Left forelimb (tissue), 1 donor: Measurements from ENCODE around the gene ATF7IP.
"Not testable (repeated sequence)": the region's sequence is repeated elsewhere in the genome, so short reads cannot be mapped to it uniquely, and the experiment has no call there.

Experiments
- DNase-seq: peaks from one replicate; pipeline ENCODE4 v3.0.0-alpha.2; 2018; ENCODE audit warnings: low spot score

Gene ATF7IP, protein sequence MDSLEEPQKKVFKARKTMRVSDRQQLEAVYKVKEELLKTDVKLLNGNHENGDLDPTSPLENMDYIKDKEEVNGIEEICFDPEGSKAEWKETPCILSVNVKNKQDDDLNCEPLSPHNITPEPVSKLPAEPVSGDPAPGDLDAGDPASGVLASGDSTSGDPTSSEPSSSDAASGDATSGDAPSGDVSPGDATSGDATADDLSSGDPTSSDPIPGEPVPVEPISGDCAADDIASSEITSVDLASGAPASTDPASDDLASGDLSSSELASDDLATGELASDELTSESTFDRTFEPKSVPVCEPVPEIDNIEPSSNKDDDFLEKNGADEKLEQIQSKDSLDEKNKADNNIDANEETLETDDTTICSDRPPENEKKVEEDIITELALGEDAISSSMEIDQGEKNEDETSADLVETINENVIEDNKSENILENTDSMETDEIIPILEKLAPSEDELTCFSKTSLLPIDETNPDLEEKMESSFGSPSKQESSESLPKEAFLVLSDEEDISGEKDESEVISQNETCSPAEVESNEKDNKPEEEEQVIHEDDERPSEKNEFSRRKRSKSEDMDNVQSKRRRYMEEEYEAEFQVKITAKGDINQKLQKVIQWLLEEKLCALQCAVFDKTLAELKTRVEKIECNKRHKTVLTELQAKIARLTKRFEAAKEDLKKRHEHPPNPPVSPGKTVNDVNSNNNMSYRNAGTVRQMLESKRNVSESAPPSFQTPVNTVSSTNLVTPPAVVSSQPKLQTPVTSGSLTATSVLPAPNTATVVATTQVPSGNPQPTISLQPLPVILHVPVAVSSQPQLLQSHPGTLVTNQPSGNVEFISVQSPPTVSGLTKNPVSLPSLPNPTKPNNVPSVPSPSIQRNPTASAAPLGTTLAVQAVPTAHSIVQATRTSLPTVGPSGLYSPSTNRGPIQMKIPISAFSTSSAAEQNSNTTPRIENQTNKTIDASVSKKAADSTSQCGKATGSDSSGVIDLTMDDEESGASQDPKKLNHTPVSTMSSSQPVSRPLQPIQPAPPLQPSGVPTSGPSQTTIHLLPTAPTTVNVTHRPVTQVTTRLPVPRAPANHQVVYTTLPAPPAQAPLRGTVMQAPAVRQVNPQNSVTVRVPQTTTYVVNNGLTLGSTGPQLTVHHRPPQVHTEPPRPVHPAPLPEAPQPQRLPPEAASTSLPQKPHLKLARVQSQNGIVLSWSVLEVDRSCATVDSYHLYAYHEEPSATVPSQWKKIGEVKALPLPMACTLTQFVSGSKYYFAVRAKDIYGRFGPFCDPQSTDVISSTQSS

DNA sequence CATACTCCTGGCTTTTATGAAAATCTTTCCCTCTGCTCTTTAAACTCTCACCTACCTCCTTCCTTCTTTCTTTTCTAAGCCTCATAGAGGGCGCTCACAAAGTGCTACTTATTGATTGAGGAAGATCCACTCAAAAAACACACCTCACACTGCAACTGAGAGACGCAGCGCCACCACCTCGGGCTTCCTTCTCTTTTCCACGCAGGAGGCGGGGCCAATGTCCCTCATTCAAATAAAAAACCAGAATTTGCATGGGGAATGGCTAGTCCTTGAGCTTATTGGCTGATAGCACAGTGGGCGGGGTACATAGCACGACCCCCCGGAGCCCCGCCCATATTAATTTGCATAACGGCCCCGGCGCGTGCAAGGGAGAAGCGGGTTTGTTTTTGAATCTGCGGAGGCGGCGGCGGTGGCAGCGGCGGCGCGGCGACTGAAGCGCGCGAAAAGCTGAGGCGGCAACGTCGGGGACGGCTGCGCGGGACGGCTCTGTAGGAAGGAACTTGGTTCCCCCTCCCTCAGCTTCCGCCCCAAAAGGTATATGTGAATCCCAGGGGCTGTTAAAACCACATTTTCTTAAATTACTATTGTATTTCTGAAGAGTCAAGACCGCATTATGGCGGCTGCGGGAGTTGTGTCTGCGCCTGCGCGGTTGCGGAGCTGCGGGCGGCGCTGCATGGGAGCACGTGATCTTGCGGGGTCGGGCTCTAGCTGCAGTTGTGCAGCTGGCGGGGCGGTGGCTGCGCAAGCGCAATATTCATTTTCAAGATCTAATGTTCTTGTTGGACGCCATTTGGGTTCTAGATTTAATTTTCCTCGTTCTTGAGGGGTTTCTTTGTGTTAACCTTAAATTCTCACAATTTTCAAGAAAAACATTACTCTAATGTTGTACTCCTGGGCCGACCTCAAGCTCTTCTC, at the start of gene ATF7IP:
Gene ATF7IP, plus strand, starts transcription at position 389 of the 915 bp plus-strand sequence. CDS start 58,234 bp downstream, outside the sequence.
- DNase-seq = peak; percentile 94

DNA sequence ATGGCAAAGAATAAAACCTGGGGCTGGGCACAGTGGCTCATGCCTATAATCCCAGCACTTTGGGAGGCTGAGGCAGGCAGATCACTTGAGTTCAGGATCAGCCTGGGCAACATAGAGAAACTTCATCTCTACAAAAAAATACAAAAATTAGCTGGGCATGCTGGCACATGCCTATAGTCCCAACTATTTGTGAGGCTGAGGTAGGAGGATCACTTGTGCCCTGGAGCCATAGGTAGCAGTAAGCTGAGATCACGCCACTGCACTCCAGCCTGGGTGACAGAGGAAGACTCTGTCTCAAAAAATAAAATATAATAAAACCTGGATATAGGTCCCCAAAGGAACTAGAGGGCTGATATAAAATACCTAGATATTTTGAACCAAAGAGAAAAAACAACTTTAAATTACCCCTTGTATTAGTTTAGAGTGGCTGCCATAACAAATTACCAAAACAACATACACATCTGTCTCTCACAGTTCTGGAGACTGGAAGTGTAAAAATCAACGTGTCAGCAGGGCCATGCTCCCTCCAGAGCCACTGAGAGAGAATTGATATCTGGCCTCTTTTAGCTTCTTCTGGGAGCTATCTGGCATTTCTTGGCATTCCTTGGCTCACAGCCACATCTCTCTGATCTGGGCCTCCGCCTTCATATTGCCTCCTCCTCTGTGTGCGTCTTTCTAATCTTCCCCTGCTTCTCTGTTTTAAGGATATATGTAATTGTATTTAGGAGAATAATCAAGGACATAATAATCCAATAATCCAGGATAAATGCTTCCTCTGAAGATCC, 47.9 kb upstream of the ATF7IP start:
- DNase-seq = no peak

DNA sequence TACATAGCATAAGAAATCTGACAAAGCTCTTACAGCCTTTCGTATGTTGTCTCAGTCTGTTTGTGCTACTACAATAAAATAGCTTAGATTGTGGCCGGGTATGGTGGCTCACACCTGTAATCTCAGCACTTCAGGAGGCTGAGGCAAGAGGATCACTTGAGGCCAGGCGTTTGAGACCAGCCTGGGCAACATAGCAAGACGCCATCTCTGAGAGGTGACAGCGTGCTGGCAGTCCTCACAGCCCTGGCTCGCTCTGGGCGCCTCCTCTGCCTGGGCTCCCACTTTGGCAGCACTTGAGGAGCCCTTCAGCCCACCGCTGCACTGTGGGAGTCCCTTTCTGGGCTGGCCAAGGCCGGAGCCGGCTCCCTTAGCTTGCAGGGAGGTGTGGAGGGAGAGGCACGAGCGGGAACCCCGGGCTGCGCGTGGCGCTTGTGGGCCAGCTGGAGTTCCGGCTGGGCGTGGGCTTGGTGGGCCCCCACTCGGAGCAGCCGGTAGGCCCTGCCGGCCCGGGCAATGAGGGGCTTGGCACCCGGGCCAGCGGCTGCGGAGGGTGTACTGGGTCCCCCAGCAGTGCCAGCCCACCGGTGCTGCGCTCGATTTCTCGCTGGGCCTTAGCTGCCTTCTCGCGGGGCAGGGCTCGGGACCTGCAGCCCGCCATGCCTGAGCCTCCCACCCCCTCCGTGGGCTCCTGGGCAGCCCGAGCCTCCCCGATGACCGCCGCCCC, 45.6 kb upstream of the ATF7IP start:
- not testable (repeated sequence) for DNase-seq

DNA sequence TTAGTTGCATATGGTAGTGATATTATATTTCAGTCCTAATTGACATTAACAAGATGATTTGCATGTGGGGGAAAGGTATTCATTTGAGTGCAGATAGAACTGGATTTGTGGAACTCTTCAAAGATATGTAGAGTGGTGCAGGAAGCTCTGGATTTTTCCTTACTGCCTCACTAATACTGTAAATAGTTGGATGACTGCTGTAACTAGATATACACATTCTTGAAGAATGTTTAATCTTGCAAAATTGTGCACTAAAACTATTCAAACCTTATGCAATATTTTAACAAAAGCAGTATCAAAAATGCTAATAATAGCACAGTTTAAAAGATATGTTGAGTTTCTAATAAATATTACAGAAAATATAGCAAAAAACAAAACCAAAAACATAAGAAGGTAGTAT, 43.1 kb upstream of the ATF7IP start:
- no peak for DNase-seq

DNA sequence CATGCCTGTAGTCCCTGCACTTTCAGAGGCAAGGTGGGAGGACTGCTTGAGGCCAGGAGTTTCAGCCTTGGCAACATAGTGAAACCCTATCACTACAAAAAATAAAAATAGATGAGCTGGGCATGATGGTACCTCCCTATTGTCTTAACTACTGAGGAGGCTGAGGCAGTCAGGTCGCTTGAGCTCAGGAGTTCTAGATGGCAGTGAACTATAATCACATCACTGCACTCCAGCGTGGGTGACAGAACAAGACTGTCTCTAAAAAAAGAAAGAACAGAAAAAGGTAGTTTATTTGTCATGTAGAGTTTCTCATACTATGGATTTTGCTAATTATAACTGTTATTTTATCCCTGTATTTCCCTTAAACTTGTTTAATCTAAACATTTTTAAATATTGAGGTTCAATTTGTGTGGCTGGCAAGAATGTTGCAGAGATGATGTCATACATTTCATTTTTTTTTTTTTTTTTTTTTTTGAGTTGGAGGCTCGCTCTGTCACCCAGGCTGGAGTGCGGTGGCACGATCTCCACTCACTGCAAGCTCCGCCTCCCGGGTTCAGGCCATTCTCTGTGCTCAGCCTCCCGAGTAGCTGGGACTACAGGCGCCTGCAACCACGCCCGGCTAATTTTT, 39.7 kb upstream of the ATF7IP start:
- no peak for DNase-seq

DNA sequence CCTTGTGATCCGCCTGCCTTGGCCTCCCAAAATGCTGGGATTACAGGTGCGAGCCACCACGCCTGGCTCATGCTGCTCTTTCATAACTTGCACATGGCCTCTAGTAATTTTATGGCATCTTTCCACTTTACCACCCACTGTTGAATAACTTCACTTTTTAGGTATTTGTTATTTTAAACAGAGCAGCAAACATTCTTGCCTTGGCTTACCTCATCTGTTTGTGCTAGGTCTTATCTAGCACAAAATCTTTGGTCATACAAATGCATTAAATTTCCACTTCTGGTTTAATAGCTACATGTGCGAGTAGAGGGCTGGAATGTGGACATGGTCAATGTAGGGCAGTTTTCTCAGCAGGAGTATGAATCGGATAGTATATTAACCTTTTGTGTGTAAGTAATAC, 38.8 kb upstream of the ATF7IP start:
- no peak for DNase-seq

DNA sequence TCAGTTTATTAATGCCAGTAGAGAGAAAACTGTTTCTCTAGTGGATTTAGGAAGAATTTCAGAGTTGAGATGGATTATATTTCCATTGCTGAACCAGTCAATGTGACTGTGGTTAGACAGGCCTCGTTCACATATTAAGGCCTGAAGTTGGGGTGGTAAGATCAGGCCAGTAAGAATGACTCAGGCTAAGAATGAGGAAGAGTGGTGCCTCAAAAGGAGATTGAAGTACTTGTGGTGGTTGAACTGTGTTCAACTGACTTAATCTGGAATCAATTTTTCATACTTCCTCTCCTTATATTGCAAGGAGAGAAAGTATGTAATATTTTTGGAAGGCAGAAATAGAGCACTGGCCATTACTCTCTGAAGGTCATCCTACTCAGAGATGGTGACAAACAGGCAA, 37.8 kb upstream of the ATF7IP start:
- DNase-seq = no peak

DNA sequence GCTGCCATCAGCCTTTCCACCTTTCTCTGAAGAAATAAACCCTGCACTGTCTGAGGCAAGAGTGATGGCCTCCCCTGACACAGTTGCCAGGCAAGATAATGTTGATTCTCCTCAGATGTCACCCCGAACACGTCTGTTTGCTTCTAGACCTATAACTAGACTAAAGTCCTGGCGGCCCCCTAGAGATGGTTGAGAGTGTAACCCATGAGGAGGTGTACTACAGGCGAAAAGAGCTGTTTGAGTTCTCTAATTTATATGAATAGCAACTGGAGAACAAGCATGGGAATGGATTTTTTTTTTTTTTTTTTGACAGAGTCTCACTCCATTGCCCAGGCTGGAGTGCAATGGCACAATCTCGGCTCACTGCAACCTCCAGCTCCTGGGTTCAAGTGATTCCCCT, 33.0 kb upstream of the ATF7IP start:
- DNase-seq = no peak

DNA sequence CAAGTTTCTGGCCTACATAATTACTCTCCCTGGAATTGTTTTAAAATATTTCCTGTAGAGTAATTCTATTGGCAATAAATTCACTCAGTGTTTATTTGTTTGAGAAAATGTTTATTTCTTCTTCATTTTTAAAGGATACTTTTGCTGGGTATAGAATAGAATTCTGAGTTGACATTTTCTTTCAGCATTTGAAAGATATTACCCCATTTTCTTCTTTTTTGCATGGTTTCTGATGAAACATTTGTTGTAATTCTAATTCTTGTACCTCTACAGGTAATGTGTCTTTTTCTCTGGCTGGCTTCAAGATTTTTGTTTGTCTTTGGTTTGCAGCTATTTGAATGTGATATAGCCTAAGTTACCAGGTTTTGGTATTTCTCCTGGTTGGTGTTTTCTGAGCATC, 25.1 kb upstream of the ATF7IP start:
- DNase-seq = no peak

DNA sequence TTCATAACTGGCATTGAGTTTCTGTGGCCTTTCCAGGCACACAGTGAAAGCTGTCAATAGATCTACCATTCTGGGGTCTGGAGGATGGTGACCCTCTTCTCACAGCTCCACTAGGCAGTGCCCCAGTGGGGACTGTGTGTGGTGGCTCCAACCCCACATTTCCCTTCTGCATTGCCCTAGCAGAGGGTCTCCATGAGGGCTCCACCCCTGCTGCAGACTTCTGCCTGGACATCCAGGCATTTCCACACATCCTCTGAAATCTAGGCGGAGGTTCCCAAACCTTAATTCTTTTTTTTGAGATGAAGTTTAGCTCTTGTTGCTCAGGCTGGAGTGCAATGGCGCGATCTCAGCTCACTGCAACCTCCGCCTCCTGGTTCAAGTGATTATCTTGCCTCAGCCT, 14.0 kb upstream of the ATF7IP start:
- DNase-seq = not testable (repeated sequence)

DNA sequence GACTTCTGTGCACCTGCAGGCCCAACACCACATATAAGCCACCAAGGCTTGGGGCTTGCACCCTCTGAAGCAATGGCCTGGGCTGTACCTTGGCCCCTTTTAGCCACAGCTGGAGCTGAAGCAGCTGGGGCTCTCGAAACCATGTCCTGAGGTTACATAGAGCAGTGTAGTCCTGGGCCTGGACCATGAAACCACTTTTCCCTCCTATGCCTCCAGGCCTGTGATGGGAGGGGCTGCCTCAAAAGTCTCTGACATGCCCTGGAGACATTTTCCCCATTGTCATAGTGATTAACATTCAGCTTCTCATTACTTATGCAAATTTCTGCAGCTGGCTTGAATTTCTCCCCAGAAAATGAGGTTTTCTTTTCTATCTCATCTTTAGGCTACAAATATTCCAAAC, 13.4 kb upstream of the ATF7IP start:
- DNase-seq = not testable (repeated sequence)

DNA sequence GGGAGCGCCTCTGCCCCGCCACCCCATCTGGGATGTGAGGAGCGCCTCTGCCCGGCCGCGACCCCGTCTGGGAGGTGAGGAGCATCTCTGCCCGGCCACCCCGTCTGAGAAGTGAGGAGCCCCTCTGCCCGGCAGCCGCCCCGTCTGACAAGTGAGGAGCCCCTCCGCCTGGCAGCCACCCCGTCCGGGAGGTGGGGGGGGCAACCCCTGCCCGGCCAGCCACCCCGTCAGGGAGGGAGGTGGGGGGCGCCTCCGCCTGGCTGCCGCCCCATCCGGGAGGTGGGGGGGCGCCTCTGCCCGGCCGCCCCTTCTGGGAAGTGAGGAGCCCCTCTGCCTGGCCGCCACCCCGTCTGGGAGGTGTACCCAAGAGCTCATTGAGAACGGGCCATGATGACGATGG, 10.8 kb upstream of the ATF7IP start:
- not testable (repeated sequence) for DNase-seq

DNA sequence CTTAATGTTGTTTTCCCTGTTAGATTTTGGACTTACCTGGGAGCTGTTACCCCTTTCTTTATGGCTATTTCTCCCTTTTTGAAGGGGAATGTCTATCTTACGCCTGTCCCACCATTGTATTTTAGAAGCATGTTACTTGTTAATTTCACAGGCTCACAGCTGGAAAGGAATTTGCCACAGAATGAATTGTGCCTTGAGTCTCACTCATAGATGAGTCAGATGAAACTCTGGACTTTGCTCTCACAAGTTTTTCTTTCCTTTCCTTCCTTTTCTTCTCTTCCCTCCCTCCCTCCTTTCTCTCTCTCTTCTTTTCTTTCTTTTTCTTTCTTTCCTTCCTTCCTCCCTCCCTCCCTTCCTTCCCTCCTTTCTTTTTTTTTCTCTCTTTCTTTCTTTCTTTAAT, 9.3 kb upstream of the ATF7IP start:
- DNase-seq = no peak

DNA sequence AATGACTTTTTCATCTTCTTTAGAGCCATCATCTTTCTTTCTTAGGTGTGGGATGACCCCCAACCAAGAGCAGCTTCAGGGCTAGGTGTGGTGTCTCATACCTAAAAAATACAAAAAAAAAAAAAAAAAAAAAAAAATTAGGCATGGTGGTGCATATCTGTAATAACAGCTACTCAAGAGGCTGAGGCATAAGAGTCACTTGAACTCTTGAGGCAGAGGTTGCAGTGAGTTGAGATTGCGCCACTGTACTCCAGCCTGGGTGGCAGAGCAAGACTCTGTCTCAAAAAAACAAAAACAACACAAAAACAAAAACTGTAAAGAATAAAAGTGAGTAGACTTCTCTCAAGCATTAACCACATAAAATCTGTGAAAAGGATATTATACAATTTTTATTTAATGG, 8.0 kb upstream of the ATF7IP start:
- no peak for DNase-seq

DNA sequence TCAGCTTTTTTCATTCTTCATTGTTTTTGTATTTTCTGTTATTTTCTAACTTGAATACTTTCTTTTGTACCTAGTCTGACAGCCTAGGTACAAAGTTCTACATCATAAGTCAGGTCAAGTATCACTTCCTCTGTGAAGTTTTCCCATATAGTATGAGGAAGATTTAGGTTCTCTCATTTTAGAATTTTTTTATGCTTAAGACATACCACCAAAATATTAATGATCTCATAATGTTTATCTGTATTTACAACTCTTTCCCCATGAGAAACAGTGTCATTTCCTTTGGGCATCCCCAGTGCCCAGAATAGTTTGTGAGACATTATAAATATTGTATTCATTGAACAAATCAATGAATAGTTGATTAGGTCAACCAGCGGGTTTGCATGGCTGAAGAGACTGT, 3.1 kb upstream of the ATF7IP start:
- DNase-seq = no peak

DNA sequence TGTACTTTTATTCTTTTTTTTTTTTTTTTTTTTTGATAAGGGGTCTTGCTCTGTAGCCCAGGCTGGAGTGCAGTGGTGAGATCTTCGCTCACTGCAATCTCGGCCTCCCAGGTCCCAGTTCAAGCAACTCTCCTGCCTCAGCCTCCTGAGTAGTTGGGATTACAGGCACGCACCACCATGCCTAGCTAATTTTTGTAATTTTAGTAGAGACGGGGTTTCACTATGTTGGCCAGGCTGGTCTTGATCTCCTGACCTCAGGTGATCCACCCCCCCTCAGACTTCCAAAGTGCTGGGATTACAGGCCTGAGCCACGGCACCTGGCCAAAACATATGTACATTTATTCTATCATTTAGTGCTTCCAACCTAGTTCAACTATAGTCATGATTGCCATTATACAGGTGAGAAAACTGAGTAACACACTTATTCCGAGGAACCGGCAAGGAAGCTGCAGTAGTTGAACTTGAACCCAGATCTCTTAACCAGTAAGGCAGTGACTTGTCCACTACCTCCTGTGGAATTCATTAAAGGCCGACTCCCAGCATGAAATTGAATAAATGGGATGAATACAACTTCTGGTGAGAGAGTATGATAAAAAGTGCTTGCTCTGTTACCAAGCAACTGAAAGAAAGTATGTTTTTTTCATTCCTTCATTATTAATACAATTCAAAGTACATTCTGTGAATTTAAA, 755 bp upstream of the ATF7IP start:
- DNase-seq = no peak

DNA sequence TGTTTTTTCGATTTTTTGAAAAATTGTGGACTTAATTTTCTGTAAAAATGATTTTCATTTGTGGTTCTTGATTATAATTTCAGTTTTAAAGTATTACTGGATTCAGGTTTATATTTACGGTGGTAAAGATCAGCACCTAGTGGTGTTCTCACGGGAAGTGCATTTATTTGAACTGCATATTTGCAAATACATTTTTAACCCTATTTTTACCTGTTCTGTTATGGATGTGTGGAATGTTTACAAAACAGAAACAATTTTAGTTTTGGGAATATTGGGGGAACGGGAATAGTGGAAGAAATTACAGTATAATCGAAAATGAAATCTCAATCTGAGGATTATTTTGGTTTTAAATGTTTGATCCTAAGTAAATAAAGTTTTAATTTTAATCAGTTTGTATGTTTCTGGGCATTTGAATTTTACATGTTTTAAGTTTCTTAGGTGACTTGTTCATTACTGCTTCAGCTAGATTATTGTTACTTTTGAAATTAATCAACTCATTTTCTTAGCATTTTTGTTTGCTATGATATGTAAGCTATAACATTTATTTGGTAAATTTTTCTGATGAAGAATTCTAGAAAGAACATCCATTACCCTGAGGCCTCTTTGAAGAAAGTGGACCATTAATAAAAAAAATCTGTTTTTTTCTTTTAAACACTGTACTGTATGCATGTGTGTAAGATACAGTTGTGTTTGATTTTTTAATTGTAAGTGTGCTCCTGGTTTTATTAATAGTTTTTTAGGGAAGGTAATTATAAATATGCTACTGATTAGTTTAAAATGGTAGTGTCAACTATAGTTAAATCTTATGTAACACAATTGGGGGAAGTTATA, 942 bp downstream of the ATF7IP start:
- DNase-seq = no peak
